OCI-LY7 (cell line): Measurements from ENCODE around the gene SH3RF3. TPM values are rescaled to one million over a fixed set of nuclear protein-coding genes. Genes with fewer than 3 reads are reported as not detected.

ENCODE experiments used
- BruUV-seq: library from RNA; stranded (reverse); fragments of 400-500 nt; replicated peaks from 2 replicates; lab custom pipeline; 2021; lab: Mats Ljungman, UMichigan
- CTCF ChIA-PET: fragments of 300-600 bp; sonication (Branson Sonifier 250); formaldehyde crosslinking; loops from one replicate; lab custom pipeline; 2022; ENCODE audit warnings: antibody characterized with exemption; ENCODE audit not compliant: unreplicated experiment; lab: Charles Lee
- POLR2A ChIA-PET: fragments of 300-600 bp; sonication (Branson Sonifier 250); formaldehyde crosslinking; loops from one replicate; lab custom pipeline; 2022; ENCODE audit warnings: antibody characterized with exemption; lab: Charles Lee
- DNase-seq: peaks from one replicate; pipeline ENCODE4 v3.0.0-alpha.2; 2015; ENCODE audit warnings: low spot score
- H2AFZ ChIP-seq: fragments of 200-600 bp; sonication (generic), shearing (Covaris generic); 2 replicates; pipeline ENCODE4 v1.6.1; 2014; ENCODE audit warnings: mild to moderate bottlenecking, antibody characterized with exemption, low read length, moderate library complexity
- H3K27ac ChIP-seq: fragments of 200-600 bp; sonication (generic); 2 replicates; pipeline ENCODE4 v1.5.1; 2014; ENCODE audit warnings: mixed run types, low read depth, mild to moderate bottlenecking, moderate library complexity, low read length, inconsistent platforms; ENCODE audit not compliant: poor library complexity, severe bottlenecking
- H3K36me3 ChIP-seq: fragments of 200-600 bp; sonication (generic); 2 replicates; pipeline ENCODE4 v1.6.1; 2014; ENCODE audit warnings: mild to moderate bottlenecking, antibody characterized with exemption, low read length, moderate library complexity, mixed read lengths; ENCODE audit not compliant: insufficient read depth
- H3K4me1 ChIP-seq: fragments of 200-600 bp; sonication (generic); 2 replicates; pipeline ENCODE4 v1.5.1; 2014; ENCODE audit warnings: mild to moderate bottlenecking, low read length; ENCODE audit not compliant: insufficient read depth, poor library complexity, severe bottlenecking
- H3K4me2 ChIP-seq: fragments of 200-600 bp; sonication (generic); 2 replicates; pipeline ENCODE4 v1.6.1; 2014; ENCODE audit warnings: mild to moderate bottlenecking, low read length
- H3K4me3 ChIP-seq: fragments of 200-600 bp; sonication (generic); 2 replicates; pipeline ENCODE4 v1.5.1; 2014; ENCODE audit warnings: mild to moderate bottlenecking, low read depth, low read length; ENCODE audit not compliant: poor library complexity, severe bottlenecking
- H3K79me2 ChIP-seq: fragments of 200-600 bp; sonication (generic); 2 replicates; pipeline ENCODE4 v1.6.1; 2016; ENCODE audit warnings: low read depth, mild to moderate bottlenecking, low read length, moderate library complexity, mixed read lengths; ENCODE audit not compliant: insufficient read depth
- H3K9me2 ChIP-seq: fragments of 200-600 bp; sonication (generic); 2 replicates; pipeline ENCODE4 v1.6.1; 2016; ENCODE audit warnings: mild to moderate bottlenecking, low read length, mixed read lengths; ENCODE audit not compliant: insufficient read depth
- H3K9me3 ChIP-seq: fragments of 200-600 bp; sonication (generic); 2 replicates; pipeline ENCODE4 v1.6.1; 2014; ENCODE audit warnings: mild to moderate bottlenecking, mixed run types, low read length, mixed read lengths
- H4K20me1 ChIP-seq: fragments of 200-600 bp; sonication (generic); 2 replicates; pipeline ENCODE4 v1.6.1; 2014; ENCODE audit warnings: mild to moderate bottlenecking, antibody characterized with exemption, low read length, moderate library complexity, mixed read lengths; ENCODE audit not compliant: insufficient read depth
- CTCF ChIP-seq: fragments of 200-600 bp; sonication (generic); conservative IDR thresholded peaks from 2 replicates; pipeline ENCODE4 v1.5.1; 2014; ENCODE audit warnings: mild to moderate bottlenecking, antibody characterized with exemption, low read length, moderate library complexity, mixed read lengths
- EZH2phosphoT487 ChIP-seq: fragments of 200-600 bp; sonication (generic); IDR thresholded peaks from 2 replicates; pipeline ENCODE4 v1.6.1; 2018; ENCODE audit warnings: low read depth, borderline replicate concordance, mild to moderate bottlenecking, mixed run types, antibody characterized with exemption, low read length, moderate library complexity, mixed read lengths
- intact Hi-C: fragments of 100-400 bp; cut with micrococcal nuclease; formaldehyde crosslinking; loops from one replicate; pipeline ENCODE4 v1.10.0; 2022; ENCODE audit not compliant: unreplicated experiment
- total RNA-seq, 2 experiments: library from RNA; depleted of rRNA in 1 of 2; stranded (reverse); fragments of >200 nt in 1 of 2; shearing (Covaris generic) in 1 of 2; gene quantifications; 2 replicates each; pipeline ENCODE4 v1.2.3, GENCODE V29; 2014 to 2022

SH3RF3 gene
- total RNA-seq, 2 experiments from 2014 or later: not detected

GRCh38 chr2:109398366-109399015 lies 269.5 kb downstream of the SH3RF3 start:
- Histone ChIP-seq H3K36me3 (no peaks in the 10 kb centered on the region), H3K4me1 (no peaks in the 10 kb centered on the region), H2AFZ (no peak overlapping the region), H3K9me2 (no peaks in the 10 kb centered on the region), H3K79me2 (no peaks in the 10 kb centered on the region), H3K4me2 (no peak overlapping the region), H3K4me3 (no peak overlapping the region), H3K27ac (no peak overlapping the region), H4K20me1 (no peaks in the 10 kb centered on the region), H3K9me3 (no peaks in the 10 kb centered on the region)
- no peak for DNase-seq
- intact Hi-C loops: no loop called here
- BruUV-seq: no TSS peak
- TF ChIP-seq CTCF (no peak), EZH2phosphoT487 (no peak)
- ChIA-PET POLR2A (interaction anchor here (0.6 to 0.7 kb wide), 2 partner anchors 108 to 109 kb away, joined by 3 read pairs; no protein-coding TSS in a partner anchor), CTCF (no interaction called here)

GRCh38 chr2:109399066-109399465 lies 270.1 kb downstream of the SH3RF3 start:
- Histone ChIP-seq H3K79me2 (no peaks in the 10 kb centered on the region), H3K4me3 (no peak overlapping the region), H3K36me3 (no peaks in the 10 kb centered on the region), H2AFZ (no peak overlapping the region), H3K9me3 (no peaks in the 10 kb centered on the region), H3K4me1 (no peaks in the 10 kb centered on the region), H4K20me1 (no peaks in the 10 kb centered on the region), H3K4me2 (no peak overlapping the region), H3K9me2 (no peaks in the 10 kb centered on the region), H3K27ac (no peak overlapping the region)
- no peak for DNase-seq
- ChIA-PET POLR2A (interaction anchor here (0.7 kb wide), 1 partner anchor 110 kb away, joined by 3 read pairs; no protein-coding TSS in a partner anchor), CTCF (no interaction called here)
- no TSS peak for BruUV-seq
- intact Hi-C loops: no loop called here
- TF ChIP-seq CTCF (no peak), EZH2phosphoT487 (no peak)

- intact Hi-C loops: no loop called here
- no peaks in the 10 kb centered on the region for H3K79me2 ChIP-seq
- no peak overlapping the region for H3K4me3 ChIP-seq
- no peaks in the 10 kb centered on the region for H3K4me1 ChIP-seq
- no peaks in the 10 kb centered on the region for H3K36me3 ChIP-seq
- H3K4me2 ChIP-seq: no peak overlapping the region
- TF ChIP-seq CTCF (no peak), EZH2phosphoT487 (no peak)
- no peak overlapping the region for H2AFZ ChIP-seq
- H4K20me1 ChIP-seq: no peaks in the 10 kb centered on the region
- no TSS peak for BruUV-seq
- no peak overlapping the region for H3K27ac ChIP-seq
- POLR2A ChIA-PET: no interaction called here
- CTCF ChIA-PET: no interaction called here
- no peaks in the 10 kb centered on the region for H3K9me2 ChIP-seq
- H3K9me3 ChIP-seq: no peaks in the 10 kb centered on the region
- DNase-seq: no peak
These were observed 271.1 kb downstream of the SH3RF3 start for GRCh38 chr2:109400102-109400501.
